Liver (tissue), 9 donors: ENCODE measurements around the gene RYR2. TPM values are rescaled to one million over a fixed set of nuclear protein-coding genes. Genes with fewer than 3 reads are reported as not detected.

Experiments used
- DNase-seq: peaks from one replicate; pipeline ENCODE4 v3.0.0-alpha.2; 2017; ENCODE audit warnings: low spot score
- H3K27ac ChIP-seq, 2 donors: one replicate each; pipeline ENCODE4 v1.7.0; 2013; ENCODE audit warnings: inconsistent platforms in 2 of 2, low read length in 2 of 2, control low read depth in 1 of 2, low read depth in 1 of 2, mild to moderate bottlenecking in 1 of 2
- H3K27me3 ChIP-seq, 4 donors: one replicate each; pipeline versions ENCODE4 v1.6.1 to v1.7.0; 2013; ENCODE audit warnings: low read length in 3 of 4, inconsistent platforms in 1 of 4, mild to moderate bottlenecking in 1 of 4, moderate library complexity in 1 of 4; ENCODE audit not compliant: control insufficient read depth in 4 of 4, insufficient read depth in 4 of 4
- H3K36me3 ChIP-seq, 4 donors: one replicate each; pipeline versions ENCODE4 v1.6.1 to v1.7.0; 2013; ENCODE audit warnings: low read length in 3 of 4, mild to moderate bottlenecking in 3 of 4, low read depth in 1 of 4, moderate library complexity in 1 of 4; ENCODE audit not compliant: control insufficient read depth in 4 of 4, insufficient read depth in 3 of 4
- H3K4me1 ChIP-seq, 4 donors: one replicate each; pipeline versions ENCODE4 v1.6.1 to v1.7.0; 2013; ENCODE audit warnings: low read length in 3 of 4, mild to moderate bottlenecking in 3 of 4, moderate library complexity in 1 of 4; ENCODE audit not compliant: control insufficient read depth in 4 of 4, insufficient read depth in 4 of 4
- H3K4me3 ChIP-seq, 3 donors: one replicate each; pipeline versions ENCODE4 v1.6.1 to v1.7.0; 2013; ENCODE audit warnings: low read length in 3 of 3, control low read depth in 1 of 3, low read depth in 1 of 3, mild to moderate bottlenecking in 1 of 3
- H3K9ac ChIP-seq, 2 donors: one replicate each; pipeline ENCODE4 v1.7.0; 2013; ENCODE audit warnings: low read length in 2 of 2, mild to moderate bottlenecking in 2 of 2, moderate library complexity in 2 of 2, control low read depth in 1 of 2, low read depth in 1 of 2
- H3K9me3 ChIP-seq, 4 donors: one replicate each; pipeline versions ENCODE4 v1.6.1 to v1.7.0; 2013; ENCODE audit warnings: low read length in 3 of 4; ENCODE audit not compliant: control insufficient read depth in 4 of 4
- CTCF ChIP-seq: fragments of 150-350 bp; IDR thresholded peaks from 2 replicates; pipeline ENCODE4 v1.5.1; 2017; ENCODE audit warnings: improper control_type of control experiment, low read depth, low read length; ENCODE audit not compliant: missing input control
- EGR1 ChIP-seq, 2 donors: IDR thresholded peaks; 2 replicates each; pipeline ENCODE4 v1.6.1; 2016 to 2018; ENCODE audit warnings: antibody characterized with exemption in 2 of 2, low read depth in 2 of 2
- FOXA1 ChIP-seq: IDR thresholded peaks from 2 replicates; pipeline ENCODE4 v1.6.1; 2016; ENCODE audit warnings: antibody characterized with exemption
- FOXA2 ChIP-seq: IDR thresholded peaks from 2 replicates; pipeline ENCODE4 v1.6.1; 2016; ENCODE audit warnings: antibody characterized with exemption
- GABPA ChIP-seq, 2 donors: IDR thresholded peaks in 1 of 2; conservative IDR thresholded peaks in 1 of 2; 2 replicates each; pipeline ENCODE4 v1.6.1; 2016; ENCODE audit warnings: antibody characterized with exemption in 2 of 2, mild to moderate bottlenecking in 1 of 2, moderate library complexity in 1 of 2
- HNF4A ChIP-seq, 2 donors: conservative IDR thresholded peaks; 2 replicates each; pipeline ENCODE4 v1.6.1; 2016; ENCODE audit warnings: antibody characterized with exemption in 2 of 2, mild to moderate bottlenecking in 2 of 2
- HNF4G ChIP-seq: IDR thresholded peaks from 2 replicates; pipeline ENCODE4 v1.6.1; 2016; ENCODE audit warnings: antibody characterized with exemption
- NR2F2 ChIP-seq: IDR thresholded peaks from 2 replicates; pipeline ENCODE4 v1.6.1; 2016; ENCODE audit warnings: antibody characterized with exemption
- RAD21 ChIP-seq, 2 donors: IDR thresholded peaks; 2 replicates each; pipeline ENCODE4 v1.6.1; 2016; ENCODE audit warnings: antibody characterized with exemption in 2 of 2, mild to moderate bottlenecking in 2 of 2
- RXRA ChIP-seq, 2 donors: IDR thresholded peaks; 2 replicates each; pipeline ENCODE4 v1.6.1; 2017 to 2018; ENCODE audit warnings: antibody characterized with exemption in 2 of 2, mild to moderate bottlenecking in 1 of 2
- SP1 ChIP-seq: IDR thresholded peaks from 2 replicates; pipeline ENCODE4 v1.6.1; 2018; ENCODE audit warnings: antibody characterized with exemption, mild to moderate bottlenecking
- TAF1 ChIP-seq: conservative IDR thresholded peaks from 2 replicates; pipeline ENCODE4 v1.6.1; 2016; ENCODE audit warnings: antibody characterized with exemption, mild to moderate bottlenecking
- YY1 ChIP-seq: IDR thresholded peaks from 2 replicates; pipeline ENCODE4 v1.6.1; 2016; ENCODE audit warnings: antibody characterized with exemption, mild to moderate bottlenecking
- ZBTB33 ChIP-seq: IDR thresholded peaks from 2 replicates; pipeline ENCODE4 v1.6.1; 2016; ENCODE audit warnings: antibody characterized with exemption
- WGBS: extraction: QIAGEN DNeasy Blood & Tissue Kit; methylation state at CpG from one replicate; pipeline ENCODE4 v1.1.7; 2013; 5-methylcytosine and 5-hydroxymethylcytosine counted together
- polyA plus RNA-seq, 2 donors: library from polyadenylated mRNA; stranded (reverse) in 1 of 2; unstranded in 1 of 2; fragments of 200-250 nt in 1 of 2; fragments of >200 nt in 1 of 2; fragmentation: Nextera tagmentation in 1 of 2; extraction: Ambion mirVana in 1 of 2; gene quantifications; one replicate each; pipeline versions ENCODE4 v1.2.1 to v1.2.3, GENCODE V29; 2013 to 2015
- total RNA-seq, 2 donors: library from RNA; depleted of rRNA; stranded (reverse); fragments of >200 nt; gene quantifications; one replicate each; pipeline ENCODE4 v1.2.3, GENCODE V29; 2014
- TF ChIP-seq, protein P1 (sequence below): IDR thresholded peaks from 2 replicates; pipeline ENCODE4 v1.6.1; 2016; ENCODE audit warnings: antibody characterized with exemption, mild to moderate bottlenecking
- donor health status: healthy.
- donor health status: healthy.
- donor health status: healthy.
- donor health status: healthy.
- donor health status: healthy.

RYR2 gene
- total and polyA plus RNA-seq, 4 donors: 0.06 to 0.75 (median 0.31) TPM

DNA sequence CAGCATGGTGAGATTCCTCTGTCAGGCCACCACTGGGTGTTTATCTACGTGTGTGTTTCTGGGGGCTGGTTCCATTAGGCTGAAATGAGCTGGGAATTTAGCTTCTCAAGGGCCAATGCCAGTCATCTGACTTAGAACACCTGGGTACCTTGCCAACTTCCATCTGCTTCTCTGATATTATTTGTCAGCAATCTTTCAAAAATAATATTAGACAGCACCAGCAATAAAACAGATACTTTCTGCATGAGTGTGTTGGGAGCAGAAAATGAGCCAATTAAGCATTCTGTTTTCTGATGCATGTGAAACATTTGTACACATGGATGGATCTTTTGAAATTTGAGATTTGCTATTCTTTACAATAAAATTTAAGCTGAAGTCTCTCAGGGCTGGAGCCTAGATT lies 124.1 kb downstream of the RYR2 start:
- DNase-seq: no peak
- no peaks in the 10 kb centered on the region for H3K36me3 ChIP-seq
- H3K4me3 ChIP-seq: no peak overlapping the region
- H3K9me3 ChIP-seq: no peaks in the 10 kb centered on the region
- TF ChIP-seq SP1 (no peak), EGR1 (IDR thresholded peaks at IDR 0.05; ENCODE audit: low read depth in 2 of 2) (no peak), TAF1 (no peak), RAD21 (IDR thresholded peaks at IDR 0.05) (no peak), ZBTB33 (no peak), RXRA (IDR thresholded peaks at IDR 0.05) (no peak), FOXA2 (no peak), HNF4A (conservative IDR thresholded peaks at IDR 0.05) (no peak), YY1 (no peak), CTCF (no peak), FOXA1 (no peak), NR2F2 (no peak), HNF4G (no peak), GABPA (IDR thresholded peaks at IDR 0.05 in 1 of 2, conservative IDR thresholded peaks at IDR 0.05 in 1 of 2) (no peak)
- H3K27me3 ChIP-seq: peaks cover 0 to 7% (median 0%) of the 10 kb centered on the region in 4 donors
- H3K9ac ChIP-seq: no peak overlapping the region
- no peak overlapping the region for H3K27ac ChIP-seq
- WGBS: 39% methylated on average over 1 of the region's 1 CpG
- H3K4me1 ChIP-seq: no peaks in the 10 kb centered on the region

- Histone ChIP-seq H3K9me3 (no peaks in the 10 kb centered on the region), H3K9ac (no peak overlapping the region), H3K4me3 (no peak overlapping the region), H3K27me3 (peaks cover 0 to 9% (median 0%) of the 10 kb centered on the region in 4 donors), H3K27ac (no peak overlapping the region), H3K36me3 (no peaks in the 10 kb centered on the region), H3K4me1 (no peaks in the 10 kb centered on the region)
- DNase-seq: no peak
- 61% methylated on average over 4 of the region's 4 CpGs for WGBS
- TF ChIP-seq ZBTB33: no peak
- TF ChIP-seq, protein P1, sequence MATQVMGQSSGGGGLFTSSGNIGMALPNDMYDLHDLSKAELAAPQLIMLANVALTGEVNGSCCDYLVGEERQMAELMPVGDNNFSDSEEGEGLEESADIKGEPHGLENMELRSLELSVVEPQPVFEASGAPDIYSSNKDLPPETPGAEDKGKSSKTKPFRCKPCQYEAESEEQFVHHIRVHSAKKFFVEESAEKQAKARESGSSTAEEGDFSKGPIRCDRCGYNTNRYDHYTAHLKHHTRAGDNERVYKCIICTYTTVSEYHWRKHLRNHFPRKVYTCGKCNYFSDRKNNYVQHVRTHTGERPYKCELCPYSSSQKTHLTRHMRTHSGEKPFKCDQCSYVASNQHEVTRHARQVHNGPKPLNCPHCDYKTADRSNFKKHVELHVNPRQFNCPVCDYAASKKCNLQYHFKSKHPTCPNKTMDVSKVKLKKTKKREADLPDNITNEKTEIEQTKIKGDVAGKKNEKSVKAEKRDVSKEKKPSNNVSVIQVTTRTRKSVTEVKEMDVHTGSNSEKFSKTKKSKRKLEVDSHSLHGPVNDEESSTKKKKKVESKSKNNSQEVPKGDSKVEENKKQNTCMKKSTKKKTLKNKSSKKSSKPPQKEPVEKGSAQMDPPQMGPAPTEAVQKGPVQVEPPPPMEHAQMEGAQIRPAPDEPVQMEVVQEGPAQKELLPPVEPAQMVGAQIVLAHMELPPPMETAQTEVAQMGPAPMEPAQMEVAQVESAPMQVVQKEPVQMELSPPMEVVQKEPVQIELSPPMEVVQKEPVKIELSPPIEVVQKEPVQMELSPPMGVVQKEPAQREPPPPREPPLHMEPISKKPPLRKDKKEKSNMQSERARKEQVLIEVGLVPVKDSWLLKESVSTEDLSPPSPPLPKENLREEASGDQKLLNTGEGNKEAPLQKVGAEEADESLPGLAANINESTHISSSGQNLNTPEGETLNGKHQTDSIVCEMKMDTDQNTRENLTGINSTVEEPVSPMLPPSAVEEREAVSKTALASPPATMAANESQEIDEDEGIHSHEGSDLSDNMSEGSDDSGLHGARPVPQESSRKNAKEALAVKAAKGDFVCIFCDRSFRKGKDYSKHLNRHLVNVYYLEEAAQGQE: no peak
- TF ChIP-seq RAD21 (IDR thresholded peaks at IDR 0.05): no peak
- no peak for TF ChIP-seq NR2F2
- no peak for TF ChIP-seq HNF4G
- TF ChIP-seq YY1: no peak
- TF ChIP-seq FOXA1: no peak
These were observed 124.7 kb downstream of the RYR2 start for GRCh38 chr1:237166593-237167101.
